ENCODE data around the gene CENPP. TPM values are rescaled to one million over a fixed set of nuclear protein-coding genes. Genes with fewer than 3 reads are reported as not detected.
A peak's percentile ranks its signal among the peaks of the same experiment; 100 is the strongest.

Gene CENPP
- polyA plus RNA-seq, 2 donors, result 2.2 to 3.6 TPM

GRCh38 chr9:92654481-92655301 lies 328.9 kb downstream of the CENPP start:
- Histone ChIP-seq H3K4me3 (ENCODE audit: low read depth in 1 of 2, low read length in 2 of 2) (no peak overlapping the region), H3K4me1 (ENCODE audit: control insufficient read depth in 2 of 2, insufficient read depth in 2 of 2, low read length in 1 of 2) (peaks cover 4 to 34% of the 10 kb centered on the region in 2 donors), H3K27me3 (ENCODE audit: control insufficient read depth in 1 of 2, insufficient read depth in 2 of 2, low read length in 2 of 2) (no peaks in the 10 kb centered on the region), H3K27ac (ENCODE audit: low read depth in 2 of 2, low read length in 1 of 2) (peak overlapping the region; percentile 97 to 99), H3K9me3 (ENCODE audit: control insufficient read depth in 2 of 2, insufficient read depth in 1 of 2, low read depth in 1 of 2, low read length in 1 of 2) (no peaks in the 10 kb centered on the region), H3K36me3 (ENCODE audit: control insufficient read depth in 2 of 2, insufficient read depth in 2 of 2, low read length in 1 of 2) (peaks cover 12 to 42% of the 10 kb centered on the region in 2 donors)
- 58 to 77% methylated on average over 19 of the region's 19 CpGs for WGBS, 2 donors

DNA sequence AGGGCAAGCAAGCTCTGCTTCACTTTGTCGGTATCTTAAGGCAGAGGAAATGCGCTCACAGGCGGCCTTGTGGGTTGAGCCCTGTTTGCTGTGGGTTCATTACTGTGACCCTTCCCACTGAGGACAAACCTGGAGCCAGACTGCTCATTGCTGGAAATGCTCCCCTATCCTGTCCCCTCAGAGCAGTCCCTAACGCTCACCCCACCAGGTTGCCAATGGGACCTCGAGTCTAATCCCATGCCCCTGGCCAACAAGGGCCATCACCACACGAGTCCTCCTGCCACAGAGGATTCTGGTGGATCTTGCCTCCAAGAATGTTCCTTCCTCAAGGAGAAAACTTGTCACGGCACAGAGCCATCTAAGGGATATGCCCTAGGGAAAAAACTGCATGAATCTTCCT lies 329.6 kb downstream of the CENPP start:
- peaks cover 6 to 34% of the 10 kb centered on the region in 2 donors for H3K4me1 ChIP-seq (ENCODE audit: control insufficient read depth in 2 of 2, insufficient read depth in 2 of 2, low read length in 1 of 2)
- 53 to 71% methylated on average over 7 of the region's 7 CpGs for WGBS, 2 donors

GRCh38 chr9:92655896-92656536 lies 330.3 kb downstream of the CENPP start:
- H3K27ac ChIP-seq (ENCODE audit: low read depth in 2 of 2, low read length in 1 of 2), result peak overlapping the region; percentile 97 to 99

More for the DNA sequence above, 329.6 kb downstream of the CENPP start:
- Histone ChIP-seq H3K4me3 (ENCODE audit: low read depth in 1 of 2, low read length in 2 of 2) (no peak overlapping the region), H3K9me3 (ENCODE audit: control insufficient read depth in 2 of 2, insufficient read depth in 1 of 2, low read depth in 1 of 2, low read length in 1 of 2) (no peaks in the 10 kb centered on the region), H3K27ac (ENCODE audit: low read depth in 2 of 2, low read length in 1 of 2) (peak overlapping the region; percentile 97 to 99), H3K36me3 (ENCODE audit: control insufficient read depth in 2 of 2, insufficient read depth in 2 of 2, low read length in 1 of 2) (peaks cover 12 to 41% of the 10 kb centered on the region in 2 donors), H3K27me3 (ENCODE audit: control insufficient read depth in 1 of 2, insufficient read depth in 2 of 2, low read length in 2 of 2) (no peaks in the 10 kb centered on the region)

DNA sequence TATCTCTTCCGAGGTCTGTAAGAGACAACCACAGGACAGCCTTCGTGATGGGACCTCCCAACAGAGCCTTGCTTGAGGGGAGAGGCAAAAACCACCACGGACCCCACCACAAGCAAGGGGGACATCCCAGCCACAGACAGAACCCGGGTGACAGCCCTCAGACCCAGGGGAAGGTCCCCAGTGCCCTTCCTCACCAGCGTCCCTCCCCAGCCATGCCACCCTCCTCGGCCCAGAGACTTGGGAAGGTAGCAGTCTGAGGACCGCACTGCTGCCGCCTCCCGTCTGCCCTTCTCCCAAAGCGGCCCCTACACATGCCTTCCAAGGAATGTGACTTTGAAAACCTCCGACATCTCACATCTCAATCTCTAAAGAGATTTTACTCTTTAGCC lies 330.8 kb downstream of the CENPP start:
- H3K9me3 ChIP-seq (ENCODE audit: control insufficient read depth in 2 of 2, insufficient read depth in 1 of 2, low read depth in 1 of 2, low read length in 1 of 2), result no peaks in the 10 kb centered on the region
- H3K4me1 ChIP-seq (ENCODE audit: control insufficient read depth in 2 of 2, insufficient read depth in 2 of 2, low read length in 1 of 2), result peaks cover 10 to 30% of the 10 kb centered on the region in 2 donors
- no peak overlapping the region for H3K4me3 ChIP-seq (ENCODE audit: low read depth in 1 of 2, low read length in 2 of 2)
- peak overlapping the region; percentile 97 to 99 for H3K27ac ChIP-seq (ENCODE audit: low read depth in 2 of 2, low read length in 1 of 2)
- H3K27me3 ChIP-seq (ENCODE audit: control insufficient read depth in 1 of 2, insufficient read depth in 2 of 2, low read length in 2 of 2), result no peaks in the 10 kb centered on the region
- peaks cover 12 to 38% of the 10 kb centered on the region in 2 donors for H3K36me3 ChIP-seq (ENCODE audit: control insufficient read depth in 2 of 2, insufficient read depth in 2 of 2, low read length in 1 of 2)
- 86 to 92% methylated on average over 11 of the region's 11 CpGs for WGBS, 2 donors

More at GRCh38 chr9:92655896-92656536, 330.3 kb downstream of the CENPP start:
- Histone ChIP-seq H3K9me3 (ENCODE audit: control insufficient read depth in 2 of 2, insufficient read depth in 1 of 2, low read depth in 1 of 2, low read length in 1 of 2) (no peaks in the 10 kb centered on the region), H3K4me1 (ENCODE audit: control insufficient read depth in 2 of 2, insufficient read depth in 2 of 2, low read length in 1 of 2) (peaks cover 7 to 34% of the 10 kb centered on the region in 2 donors), H3K4me3 (ENCODE audit: low read depth in 1 of 2, low read length in 2 of 2) (no peak overlapping the region), H3K36me3 (ENCODE audit: control insufficient read depth in 2 of 2, insufficient read depth in 2 of 2, low read length in 1 of 2) (peaks cover 12 to 41% of the 10 kb centered on the region in 2 donors), H3K27me3 (ENCODE audit: control insufficient read depth in 1 of 2, insufficient read depth in 2 of 2, low read length in 2 of 2) (no peaks in the 10 kb centered on the region)
- 46 to 56% methylated on average over 9 of the region's 9 CpGs for WGBS, 2 donors

DNA sequence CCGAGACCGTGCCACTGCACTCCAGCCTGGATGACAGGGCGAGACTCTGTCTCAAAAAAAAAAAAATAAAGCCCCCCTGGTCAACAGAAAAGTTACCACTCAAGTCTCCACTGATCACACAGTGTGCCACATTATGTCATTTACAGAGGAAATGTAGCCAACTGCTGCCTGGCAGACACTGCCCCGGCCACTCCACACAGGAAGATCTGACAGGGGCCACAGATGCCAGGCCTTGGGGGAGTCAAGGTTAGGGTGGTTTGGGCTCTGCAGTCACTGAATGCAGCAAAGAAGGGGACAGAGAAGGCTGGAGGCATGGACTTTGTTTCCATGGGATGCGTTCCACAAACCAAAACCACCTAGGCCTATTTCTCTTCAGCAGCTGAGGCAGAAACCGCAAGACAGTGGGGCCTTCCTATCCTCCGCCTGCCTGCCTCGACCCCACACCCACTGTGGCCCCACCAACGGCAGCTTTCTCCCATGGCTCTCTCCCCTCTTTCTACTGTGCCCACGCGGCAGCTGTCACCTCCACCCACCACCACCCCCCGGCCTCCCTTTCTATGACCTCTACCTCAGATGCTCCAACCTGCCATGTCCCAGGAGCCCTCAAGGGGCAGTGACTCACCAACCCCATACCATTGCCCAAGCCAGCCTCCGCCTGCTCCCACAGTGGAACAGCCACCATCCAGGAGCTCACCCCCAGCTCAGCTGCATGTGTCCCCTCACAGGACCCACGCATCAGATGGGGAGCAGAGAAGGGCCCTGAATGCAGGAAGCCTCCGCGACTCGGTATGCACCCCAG lies 331.7 kb downstream of the CENPP start:
- peaks cover 12 to 39% of the 10 kb centered on the region in 2 donors for H3K36me3 ChIP-seq (ENCODE audit: control insufficient read depth in 2 of 2, insufficient read depth in 2 of 2, low read length in 1 of 2)

GRCh38 chr9:92658176-92658575 lies 332.4 kb downstream of the CENPP start:
- Histone ChIP-seq H3K9me3 (ENCODE audit: control insufficient read depth in 2 of 2, insufficient read depth in 1 of 2, low read depth in 1 of 2, low read length in 1 of 2) (no peaks in the 10 kb centered on the region), H3K27ac (ENCODE audit: low read depth in 2 of 2, low read length in 1 of 2) (peak overlapping the region; percentile 50 to 56), H3K27me3 (ENCODE audit: control insufficient read depth in 1 of 2, insufficient read depth in 2 of 2, low read length in 2 of 2) (no peaks in the 10 kb centered on the region), H3K36me3 (ENCODE audit: control insufficient read depth in 2 of 2, insufficient read depth in 2 of 2, low read length in 1 of 2) (peaks cover 12 to 35% of the 10 kb centered on the region in 2 donors), H3K4me3 (ENCODE audit: low read depth in 1 of 2, low read length in 2 of 2) (no peak overlapping the region), H3K4me1 (ENCODE audit: control insufficient read depth in 2 of 2, insufficient read depth in 2 of 2, low read length in 1 of 2) (peaks cover 10 to 30% of the 10 kb centered on the region in 2 donors)
- 95% methylated on average over 7 of the region's 7 CpGs for WGBS, 2 donors

More for the DNA sequence above, 331.7 kb downstream of the CENPP start:
- Histone ChIP-seq H3K27me3 (ENCODE audit: control insufficient read depth in 1 of 2, insufficient read depth in 2 of 2, low read length in 2 of 2) (no peaks in the 10 kb centered on the region), H3K27ac (ENCODE audit: low read depth in 2 of 2, low read length in 1 of 2) (peak overlapping the region; percentile 50 to 56), H3K9me3 (ENCODE audit: control insufficient read depth in 2 of 2, insufficient read depth in 1 of 2, low read depth in 1 of 2, low read length in 1 of 2) (no peaks in the 10 kb centered on the region), H3K4me3 (ENCODE audit: low read depth in 1 of 2, low read length in 2 of 2) (no peak overlapping the region), H3K4me1 (ENCODE audit: control insufficient read depth in 2 of 2, insufficient read depth in 2 of 2, low read length in 1 of 2) (peaks cover 10 to 30% of the 10 kb centered on the region in 2 donors)
- WGBS, 2 donors, result 88 to 92% methylated on average over 15 to 17 of the region's 17 CpGs

DNA sequence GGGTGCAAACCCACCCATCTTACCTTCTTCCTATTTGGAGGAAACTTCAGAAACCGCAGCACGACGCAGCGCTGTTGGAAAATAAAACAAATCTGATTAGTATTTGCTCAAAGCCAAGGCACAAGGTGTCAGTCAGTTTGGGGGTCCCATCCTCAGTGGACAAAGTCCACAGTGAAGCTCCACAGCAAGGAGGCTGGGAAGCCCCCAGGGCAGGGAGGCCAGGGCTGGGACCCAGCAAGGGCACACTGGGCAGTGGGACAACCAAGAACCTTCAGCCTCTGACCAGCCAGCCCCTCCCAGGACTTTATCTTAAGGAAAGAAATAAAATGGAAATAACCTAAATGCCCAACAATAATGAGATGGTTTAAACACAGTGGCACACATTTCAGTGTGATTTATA lies 332.9 kb downstream of the CENPP start:
- Histone ChIP-seq H3K36me3 (ENCODE audit: control insufficient read depth in 2 of 2, insufficient read depth in 2 of 2, low read length in 1 of 2) (peaks cover 12 to 34% of the 10 kb centered on the region in 2 donors), H3K9me3 (ENCODE audit: control insufficient read depth in 2 of 2, insufficient read depth in 1 of 2, low read depth in 1 of 2, low read length in 1 of 2) (no peaks in the 10 kb centered on the region), H3K4me1 (ENCODE audit: control insufficient read depth in 2 of 2, insufficient read depth in 2 of 2, low read length in 1 of 2) (peaks cover 10 to 30% of the 10 kb centered on the region in 2 donors), H3K4me3 (ENCODE audit: low read depth in 1 of 2, low read length in 2 of 2) (no peak overlapping the region), H3K27ac (ENCODE audit: low read depth in 2 of 2, low read length in 1 of 2) (no peak overlapping the region), H3K27me3 (ENCODE audit: control insufficient read depth in 1 of 2, insufficient read depth in 2 of 2, low read length in 2 of 2) (no peaks in the 10 kb centered on the region)
- 96 to 97% methylated on average over 4 of the region's 4 CpGs for WGBS, 2 donors

DNA sequence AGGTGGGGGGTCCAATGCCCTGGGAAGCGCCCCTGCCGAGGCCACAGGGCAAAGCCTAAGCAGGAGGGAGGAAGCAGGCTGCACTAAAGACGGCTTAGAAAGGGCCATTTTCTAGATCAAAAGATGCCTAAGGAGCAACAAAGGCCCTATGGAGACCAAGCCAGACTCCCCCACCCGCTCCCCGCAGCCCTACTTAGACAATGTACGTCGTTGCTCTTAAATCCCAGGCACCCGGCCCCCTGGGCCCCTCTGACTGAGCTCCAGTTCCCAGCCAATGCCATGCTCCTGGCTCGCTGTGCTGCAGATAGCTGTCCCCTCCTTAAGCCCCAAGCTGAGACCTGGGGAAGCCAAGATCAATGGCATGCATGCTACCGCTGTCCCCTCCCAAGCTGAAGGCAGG lies 333.8 kb downstream of the CENPP start:
- Histone ChIP-seq H3K27me3 (ENCODE audit: control insufficient read depth in 1 of 2, insufficient read depth in 2 of 2, low read length in 2 of 2) (no peaks in the 10 kb centered on the region), H3K9me3 (ENCODE audit: control insufficient read depth in 2 of 2, insufficient read depth in 1 of 2, low read depth in 1 of 2, low read length in 1 of 2) (no peaks in the 10 kb centered on the region), H3K4me1 (ENCODE audit: control insufficient read depth in 2 of 2, insufficient read depth in 2 of 2, low read length in 1 of 2) (peaks cover 15 to 27% of the 10 kb centered on the region in 2 donors), H3K27ac (ENCODE audit: low read depth in 2 of 2, low read length in 1 of 2) (no peak overlapping the region), H3K36me3 (ENCODE audit: control insufficient read depth in 2 of 2, insufficient read depth in 2 of 2, low read length in 1 of 2) (peaks cover 12 to 37% of the 10 kb centered on the region in 2 donors), H3K4me3 (ENCODE audit: low read depth in 1 of 2, low read length in 2 of 2) (no peak overlapping the region)
- 87 to 90% methylated on average over 10 of the region's 10 CpGs for WGBS, 2 donors

DNA sequence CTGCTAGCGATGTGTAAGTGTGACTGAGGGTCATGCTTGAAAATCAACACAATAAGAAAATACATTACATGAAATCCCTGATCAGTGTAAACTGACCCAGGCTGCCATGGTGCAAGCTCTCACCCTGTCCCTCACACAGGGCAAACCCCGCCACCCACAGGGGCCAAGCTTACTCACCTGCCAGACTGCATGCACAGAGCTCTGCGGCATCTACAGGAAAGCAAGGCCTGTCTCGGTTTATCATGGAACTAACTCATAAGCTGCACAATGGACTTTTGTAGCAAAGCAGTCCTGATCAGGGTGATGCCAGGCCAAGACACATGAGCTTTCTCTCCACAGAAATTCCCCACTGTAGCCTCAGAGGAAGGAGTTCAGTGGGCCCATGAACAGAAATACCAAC lies 334.5 kb downstream of the CENPP start:
- Histone ChIP-seq H3K4me1 (ENCODE audit: control insufficient read depth in 2 of 2, insufficient read depth in 2 of 2, low read length in 1 of 2) (peaks cover 13 to 24% of the 10 kb centered on the region in 2 donors), H3K4me3 (ENCODE audit: low read depth in 1 of 2, low read length in 2 of 2) (no peak overlapping the region), H3K9me3 (ENCODE audit: control insufficient read depth in 2 of 2, insufficient read depth in 1 of 2, low read depth in 1 of 2, low read length in 1 of 2) (no peaks in the 10 kb centered on the region), H3K36me3 (ENCODE audit: control insufficient read depth in 2 of 2, insufficient read depth in 2 of 2, low read length in 1 of 2) (peaks cover 12 to 30% of the 10 kb centered on the region in 2 donors), H3K27me3 (ENCODE audit: control insufficient read depth in 1 of 2, insufficient read depth in 2 of 2, low read length in 2 of 2) (no peaks in the 10 kb centered on the region), H3K27ac (ENCODE audit: low read depth in 2 of 2, low read length in 1 of 2) (peak overlapping the region in 1 of 2 donors; percentile 26)
- WGBS, 2 donors, result 86 to 88% methylated on average over 4 of the region's 4 CpGs
